DMS53 (cell line): ENCODE data around the gene TMPRSS2.

Source experiments
- DNase-seq: peaks from one replicate; lab custom pipeline; 2025; lab: John Stamatoyannopoulos, UW

The TMPRSS2 gene

GRCh38 chr21:41447356-41447755 lies 60.6 kb downstream of the TMPRSS2 start:
- no peak for DNase-seq

GRCh38 chr21:41446586-41446985 lies 61.4 kb downstream of the TMPRSS2 start:
- no peak for DNase-seq

GRCh38 chr21:41445465-41445862 lies 62.5 kb downstream of the TMPRSS2 start:
- DNase-seq: no peak

GRCh38 chr21:41444703-41445464 lies 63.1 kb downstream of the TMPRSS2 start:
- no peak for DNase-seq

GRCh38 chr21:41443562-41443961 lies 64.4 kb downstream of the TMPRSS2 start:
- DNase-seq: no peak

- no peak for DNase-seq
Observed at GRCh38 chr21:41442481-41443186, 65.3 kb downstream of the TMPRSS2 start.

- DNase-seq: no peak
Observed at GRCh38 chr21:41441546-41441945, 66.4 kb downstream of the TMPRSS2 start.

- no peak for DNase-seq
Observed at GRCh38 chr21:41439248-41439647, 68.7 kb downstream of the TMPRSS2 start.

GRCh38 chr21:41438425-41439113 lies 69.4 kb downstream of the TMPRSS2 start:
- DNase-seq: no peak

- DNase-seq: no peak
Observed at GRCh38 chr21:41437729-41438128, 70.2 kb downstream of the TMPRSS2 start.

GRCh38 chr21:41435706-41436105 lies 72.3 kb downstream of the TMPRSS2 start:
- DNase-seq: no peak

GRCh38 chr21:41433566-41433965 lies 74.4 kb downstream of the TMPRSS2 start:
- no peak for DNase-seq

- DNase-seq: no peak
Observed at GRCh38 chr21:41432562-41433460, 75.1 kb downstream of the TMPRSS2 start.

- DNase-seq: no peak
Observed at GRCh38 chr21:41431788-41432548, 76.0 kb downstream of the TMPRSS2 start.

GRCh38 chr21:41429925-41430491 lies 78.0 kb downstream of the TMPRSS2 start:
- no peak for DNase-seq

GRCh38 chr21:41429305-41429704 lies 78.7 kb downstream of the TMPRSS2 start:
- no peak for DNase-seq

GRCh38 chr21:41428847-41429246 lies 79.1 kb downstream of the TMPRSS2 start:
- no peak for DNase-seq

- no peak for DNase-seq
Observed at GRCh38 chr21:41428311-41428710, 79.6 kb downstream of the TMPRSS2 start.

GRCh38 chr21:41427556-41427955 lies 80.4 kb downstream of the TMPRSS2 start:
- no peak for DNase-seq

GRCh38 chr21:41426676-41427404 lies 81.1 kb downstream of the TMPRSS2 start:
- DNase-seq: no peak
